Nephron (organoid): Measurements from ENCODE around the gene SVBP.

Experiments
- H3K27ac Mint-ChIP-seq, 3 experiments: 2 replicates each; pipeline ENCODE4 v1.8.0; 2020; ENCODE audit warnings: mixed read lengths in 3 of 3, mild to moderate bottlenecking in 2 of 3, moderate library complexity in 1 of 3
- H3K27me3 Mint-ChIP-seq: 2 replicates; pipeline ENCODE4 v1.8.0; 2021; ENCODE audit warnings: low read depth, mild to moderate bottlenecking, moderate library complexity, mixed read lengths
- H3K36me3 Mint-ChIP-seq: 2 replicates; pipeline ENCODE4 v1.8.0; 2020; ENCODE audit warnings: low read depth, mixed read lengths
- H3K4me1 Mint-ChIP-seq: 2 replicates; pipeline ENCODE4 v1.8.0; 2020; ENCODE audit warnings: mixed read lengths
- H3K4me3 Mint-ChIP-seq, 3 experiments: 2 replicates each; pipeline ENCODE4 v1.8.0; 2020; ENCODE audit warnings: mild to moderate bottlenecking in 3 of 3, mixed read lengths in 3 of 3, moderate library complexity in 2 of 3
- H3K9me3 Mint-ChIP-seq: 2 replicates; pipeline ENCODE4 v1.8.0; 2020; ENCODE audit warnings: mixed read lengths
- CTCF ChIP-seq, 3 experiments: fragments of 200-600 bp; sonication (generic); IDR thresholded peaks; one replicate each; pipeline ENCODE4 v1.5.0; 2021; ENCODE audit warnings: antibody characterized with exemption in 3 of 3; ENCODE audit not compliant: unreplicated experiment in 3 of 3

The SVBP gene

GRCh38 chr1:42788021-42788420, 29.2 kb downstream of the SVBP start:
- H3K9me3 Mint-ChIP-seq: no peaks in the 10 kb centered on the region
- H3K4me1 Mint-ChIP-seq: no peaks in the 10 kb centered on the region
- TF ChIP-seq CTCF (IDR thresholded peaks at IDR 0.05; ENCODE audit: unreplicated experiment in 3 of 3): no peak
- H3K27me3 Mint-ChIP-seq: no peaks in the 10 kb centered on the region
- H3K36me3 Mint-ChIP-seq: peaks cover 9% of the 10 kb centered on the region
- no peak overlapping the region for H3K27ac Mint-ChIP-seq
- H3K4me3 Mint-ChIP-seq: no peak overlapping the region

GRCh38 chr1:42786097-42786496, 31.1 kb downstream of the SVBP start:
- H3K4me3 Mint-ChIP-seq: no peak overlapping the region
- no peak overlapping the region for H3K27ac Mint-ChIP-seq
- H3K9me3 Mint-ChIP-seq: no peaks in the 10 kb centered on the region
- no peak for TF ChIP-seq CTCF (IDR thresholded peaks at IDR 0.05; ENCODE audit: unreplicated experiment in 3 of 3)
- peaks cover 17% of the 10 kb centered on the region for H3K36me3 Mint-ChIP-seq
- no peaks in the 10 kb centered on the region for H3K4me1 Mint-ChIP-seq
- H3K27me3 Mint-ChIP-seq: no peaks in the 10 kb centered on the region

GRCh38 chr1:42784946-42785693, 32.1 kb downstream of the SVBP start, which contains the start of gene TMEM269:
Gene TMEM269, plus strand, starts transcription at chr1:42784991. Its CDS starts 4,903 bp downstream, at chr1:42789894.
- peaks cover 26% of the 10 kb centered on the region for H3K36me3 Mint-ChIP-seq
- H3K4me3 Mint-ChIP-seq: no peak within 1 kb of the TSS
- TF ChIP-seq CTCF (IDR thresholded peaks at IDR 0.05; ENCODE audit: unreplicated experiment in 3 of 3): no peak
- H3K4me1 Mint-ChIP-seq: no peaks in the 10 kb centered on the region
- no peaks in the 10 kb centered on the region for H3K27me3 Mint-ChIP-seq
- no peaks in the 10 kb centered on the region for H3K9me3 Mint-ChIP-seq
- no peak within 1 kb of the TSS for H3K27ac Mint-ChIP-seq

GRCh38 chr1:42784547-42784945, 32.7 kb downstream of the SVBP start:
- H3K27me3 Mint-ChIP-seq: no peaks in the 10 kb centered on the region
- H3K36me3 Mint-ChIP-seq: peaks cover 31% of the 10 kb centered on the region
- H3K27ac Mint-ChIP-seq: no peak overlapping the region
- no peak for TF ChIP-seq CTCF (IDR thresholded peaks at IDR 0.05; ENCODE audit: unreplicated experiment in 3 of 3)
- H3K9me3 Mint-ChIP-seq: no peaks in the 10 kb centered on the region
- no peaks in the 10 kb centered on the region for H3K4me1 Mint-ChIP-seq
- no peak overlapping the region for H3K4me3 Mint-ChIP-seq

- TF ChIP-seq CTCF (IDR thresholded peaks at IDR 0.05; ENCODE audit: unreplicated experiment in 3 of 3): no peak
- no peaks in the 10 kb centered on the region for H3K27me3 Mint-ChIP-seq
- no peak overlapping the region for H3K27ac Mint-ChIP-seq
- peaks cover 41% of the 10 kb centered on the region for H3K36me3 Mint-ChIP-seq
- H3K4me1 Mint-ChIP-seq: no peaks in the 10 kb centered on the region
- no peaks in the 10 kb centered on the region for H3K9me3 Mint-ChIP-seq
- no peak overlapping the region for H3K4me3 Mint-ChIP-seq
Observed at GRCh38 chr1:42783092-42783491, 34.1 kb downstream of the SVBP start.

- no peaks in the 10 kb centered on the region for H3K4me1 Mint-ChIP-seq
- H3K27ac Mint-ChIP-seq: no peak overlapping the region
- no peak overlapping the region for H3K4me3 Mint-ChIP-seq
- TF ChIP-seq CTCF (IDR thresholded peaks at IDR 0.05; ENCODE audit: unreplicated experiment in 3 of 3): no peak
- H3K9me3 Mint-ChIP-seq: no peaks in the 10 kb centered on the region
- peaks cover 65% of the 10 kb centered on the region for H3K36me3 Mint-ChIP-seq
- H3K27me3 Mint-ChIP-seq: no peaks in the 10 kb centered on the region
Observed at GRCh38 chr1:42780176-42780575, 37.0 kb downstream of the SVBP start.
